IPS-NIHi11 (cell line): ENCODE data around the gene EIF1.
"Not testable (repeated sequence)": the region's sequence is repeated elsewhere in the genome, so short reads cannot be mapped to it uniquely, and the experiment has no call there.

ENCODE experiments used
- DNase-seq: peaks from one replicate; pipeline ENCODE4 v3.0.0; 2012; ENCODE audit warnings: mixed read lengths, low spot score

The EIF1 gene

DNA sequence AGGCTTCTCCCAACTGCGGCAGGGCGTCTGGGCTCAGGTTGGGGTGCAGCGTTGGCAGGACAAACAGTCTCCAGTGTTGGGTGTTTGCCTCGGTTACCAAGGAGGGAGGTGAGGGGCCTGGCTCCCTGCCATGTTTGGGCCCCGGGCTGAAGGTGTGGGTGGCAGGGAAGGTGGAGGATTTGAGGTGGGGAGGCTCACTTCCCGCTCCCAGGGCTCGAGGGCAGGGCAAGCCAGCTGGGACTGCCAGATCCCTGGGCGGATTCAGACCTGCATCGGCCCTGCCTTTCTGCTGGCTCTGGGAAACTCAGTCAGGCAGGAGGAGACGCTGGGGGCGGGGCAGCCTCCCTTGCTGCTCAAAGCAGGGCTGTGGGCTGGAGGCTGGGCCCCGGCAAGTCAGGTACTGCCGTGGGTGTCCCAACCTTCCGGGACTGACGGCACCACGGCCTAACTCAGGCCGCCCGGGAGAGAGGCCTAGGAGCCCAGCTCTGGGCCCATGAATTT lies 33.0 kb upstream of the EIF1 start:
- DNase-seq = peak; percentile 55

- no peak for DNase-seq
These were observed 32.2 kb upstream of the EIF1 start for GRCh38 chr17:41656249-41657023.

DNA sequence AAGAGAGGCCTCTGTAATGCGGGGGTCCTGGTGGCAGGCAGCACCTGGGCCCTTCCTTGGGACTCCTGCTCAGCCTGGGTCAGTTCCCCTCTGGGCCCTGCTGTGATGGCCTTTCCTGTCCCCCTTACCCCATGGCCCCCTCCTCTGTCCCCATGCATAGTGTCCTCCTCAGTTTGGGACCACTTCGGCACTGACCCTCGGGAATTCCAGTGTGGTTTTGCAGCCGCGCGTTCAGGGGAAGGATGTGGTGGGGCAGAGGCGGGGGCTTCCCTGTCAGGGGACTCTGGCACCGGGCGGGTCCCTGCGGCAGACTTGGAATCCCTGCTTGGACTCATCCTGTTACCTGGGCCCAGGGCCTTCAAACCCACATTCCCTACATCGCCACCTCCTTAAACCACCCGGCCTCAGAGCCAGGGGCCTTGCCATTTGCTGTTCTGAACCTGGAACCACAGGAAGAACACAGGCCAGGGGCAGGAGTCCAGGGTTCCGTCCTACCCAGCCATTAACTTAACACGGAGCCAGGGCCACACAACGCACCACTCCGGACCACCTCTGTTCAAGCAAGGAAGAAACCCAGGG lies 31.4 kb upstream of the EIF1 start:
- no peak for DNase-seq

DNA sequence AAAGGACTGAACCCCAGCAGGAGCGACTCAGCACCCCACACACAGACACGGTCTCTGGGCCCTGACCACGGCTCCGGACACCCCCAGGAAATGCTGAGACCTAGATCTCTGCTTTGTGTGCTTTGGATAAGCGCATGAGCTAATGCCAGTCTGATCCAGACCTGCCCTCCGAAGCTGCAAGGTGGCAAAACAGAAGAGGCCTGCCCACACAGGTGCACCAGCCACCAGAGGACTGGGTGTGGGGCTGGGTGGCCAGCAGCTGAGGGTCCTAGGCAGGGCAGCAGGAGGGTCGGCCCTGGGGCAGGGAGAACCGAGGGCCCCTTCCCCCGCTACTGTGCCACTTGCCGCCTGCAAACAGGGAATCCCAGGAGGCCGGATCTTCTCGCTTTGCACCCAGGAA lies 30.7 kb upstream of the EIF1 start:
- DNase-seq = no peak

- DNase-seq = no peak
These were observed 29.8 kb upstream of the EIF1 start for GRCh38 chr17:41658846-41659245.

DNA sequence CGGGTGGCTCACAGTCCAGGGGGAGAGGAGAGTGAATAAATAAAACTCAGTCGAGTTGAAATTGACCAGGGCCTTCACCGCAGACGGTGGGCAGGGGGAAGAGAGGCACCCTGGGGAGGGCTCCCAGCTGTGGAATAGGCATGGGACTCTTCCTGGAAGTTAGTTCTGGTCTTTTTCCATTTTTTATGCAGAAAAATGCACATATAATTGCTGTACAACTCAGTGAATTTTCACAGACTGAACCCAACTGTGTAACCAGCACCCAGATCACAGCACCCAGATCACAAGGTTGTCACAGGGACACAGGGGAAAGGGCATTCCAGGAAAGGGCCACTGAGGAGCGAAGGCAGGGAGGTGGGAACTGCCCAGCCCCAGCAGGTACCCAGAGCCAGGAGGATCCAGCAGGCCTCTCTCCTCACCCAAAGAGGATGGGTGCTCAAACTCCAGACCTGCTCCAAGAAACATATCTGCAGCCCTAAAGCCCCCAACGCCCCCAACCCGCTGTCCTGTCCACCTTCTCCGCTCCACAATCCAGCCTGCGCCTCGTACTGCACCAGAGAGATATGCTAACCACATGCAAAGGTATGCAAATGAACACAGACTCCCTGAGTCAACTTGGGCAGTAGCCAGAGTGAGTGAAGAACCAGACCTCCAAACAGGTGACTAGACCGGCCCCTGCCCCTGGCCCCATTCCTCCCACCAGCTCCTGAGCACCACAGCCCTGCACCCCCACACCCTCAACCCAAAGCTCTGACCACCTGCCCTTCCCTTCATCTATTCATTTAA lies 29.1 kb upstream of the EIF1 start:
- no peak for DNase-seq

GRCh38 chr17:41660221-41660711 lies 28.4 kb upstream of the EIF1 start:
- DNase-seq = no peak

GRCh38 chr17:41663451-41664171 lies 25.1 kb upstream of the EIF1 start:
- DNase-seq = no peak

DNA sequence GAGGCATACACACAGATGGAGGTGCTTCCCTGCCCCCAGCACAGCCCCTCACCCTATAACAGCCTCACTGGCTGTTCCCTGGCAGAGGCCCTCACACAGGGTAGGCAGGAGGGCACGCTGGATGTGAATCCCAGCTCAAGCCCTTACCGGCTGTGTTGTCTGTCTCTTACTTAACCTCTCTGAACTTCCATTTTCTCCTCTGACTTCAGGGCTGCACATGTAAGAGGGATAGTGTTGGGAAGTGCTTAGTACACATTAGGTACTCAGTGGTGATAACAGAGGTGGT lies 24.6 kb upstream of the EIF1 start:
- DNase-seq = no peak

- no peak for DNase-seq
These were observed 23.8 kb upstream of the EIF1 start for GRCh38 chr17:41664587-41665565.

DNA sequence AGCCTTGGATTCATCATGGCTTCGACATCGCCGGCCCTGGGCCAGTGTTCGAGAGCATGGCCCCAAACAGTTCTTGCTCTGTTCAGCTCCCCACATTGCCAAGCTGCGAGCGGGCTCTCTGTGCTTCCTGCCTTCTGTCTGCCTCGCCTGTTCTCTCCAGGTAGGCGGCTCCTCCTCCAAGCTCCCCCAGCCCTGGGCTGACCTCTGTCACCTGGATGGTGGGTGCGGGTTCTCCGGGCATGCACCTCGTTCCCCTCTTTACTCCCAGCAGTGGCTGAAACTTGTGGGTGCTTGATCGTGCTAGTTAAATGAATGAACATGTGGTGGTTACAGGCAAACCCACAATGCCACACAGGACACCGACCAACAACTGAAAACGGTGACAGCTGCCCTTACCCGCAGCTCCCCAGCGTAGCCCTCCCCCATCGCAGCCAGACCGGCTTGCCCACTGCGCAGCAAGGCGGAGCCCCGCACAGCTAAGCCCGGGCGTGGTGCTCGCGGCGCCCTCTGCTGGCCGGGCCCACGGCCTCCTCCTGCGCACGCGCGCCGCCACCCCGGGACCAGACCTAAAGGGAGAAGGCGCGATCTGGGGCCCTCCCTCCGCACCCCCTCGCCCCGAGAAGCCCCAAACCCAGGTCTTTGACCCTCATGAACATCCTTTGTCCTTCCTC lies 23.0 kb upstream of the EIF1 start:
- DNase-seq = peak; percentile 97

GRCh38 chr17:41666237-41666641 lies 22.4 kb upstream of the EIF1 start:
- DNase-seq = no peak

DNA sequence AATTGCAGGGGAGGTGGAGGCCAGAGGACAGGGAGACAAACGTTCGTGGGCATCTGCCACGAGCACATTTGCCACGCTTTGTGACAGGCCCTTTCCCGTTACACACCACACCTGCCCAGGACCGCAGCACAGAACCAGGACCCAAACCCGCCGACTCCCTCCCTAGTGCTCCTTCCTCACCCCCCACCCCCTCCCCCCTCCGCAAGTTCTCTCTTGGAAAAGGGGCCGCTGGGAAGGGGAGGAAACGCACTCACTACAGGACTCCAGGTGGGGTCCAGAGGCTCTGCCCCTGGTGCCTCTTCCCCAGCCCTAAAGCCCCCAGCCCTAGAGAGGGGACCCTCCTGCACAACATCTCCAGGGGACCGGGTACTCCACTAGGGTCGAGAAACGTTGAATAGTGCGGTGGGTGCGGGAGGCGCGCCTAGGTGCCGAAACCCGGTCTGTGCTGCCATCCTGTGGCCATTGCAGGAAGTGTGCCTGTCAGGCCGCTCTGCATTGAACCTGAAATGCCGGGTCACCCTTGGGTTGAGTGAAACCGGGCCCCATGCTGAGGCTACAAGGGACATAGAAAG lies 21.9 kb upstream of the EIF1 start:
- peak; percentile 87 for DNase-seq

GRCh38 chr17:41667280-41668041 lies 21.2 kb upstream of the EIF1 start:
- DNase-seq = peak; percentile 41

DNA sequence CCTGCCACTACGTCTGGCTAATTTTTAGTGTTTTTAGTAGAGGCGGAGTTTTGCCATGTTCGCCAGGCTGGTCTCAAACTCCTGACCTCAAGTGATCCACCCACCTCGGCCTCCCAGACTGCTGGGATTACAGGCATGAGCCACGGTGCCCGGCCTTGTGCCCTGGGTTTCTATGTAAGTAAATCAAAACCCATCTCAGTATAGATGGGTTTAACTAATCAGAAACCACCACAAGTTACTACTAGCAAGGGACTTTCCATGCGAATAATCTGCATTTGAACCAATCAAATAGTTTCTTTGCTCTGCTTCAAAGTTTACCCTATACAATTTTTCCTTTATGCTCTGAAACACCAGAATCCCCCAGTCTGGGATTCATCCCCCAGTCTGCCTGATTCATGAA lies 16.5 kb upstream of the EIF1 start:
- no peak for DNase-seq

GRCh38 chr17:41675157-41676057 lies 13.3 kb upstream of the EIF1 start:
- not testable (repeated sequence) for DNase-seq

- no peak for DNase-seq
These were observed 12.6 kb upstream of the EIF1 start for GRCh38 chr17:41676058-41676419.

GRCh38 chr17:41678411-41678906 lies 10.2 kb upstream of the EIF1 start:
- DNase-seq = no peak
